GM23338 (cell line): Measurements from ENCODE around the gene NTMT2.

Experiments
- CREB1 ChIP-seq: fragments of 250-450 bp; sonication (Bioruptor Pico); IDR thresholded peaks from 2 replicates; pipeline ENCODE4 v1.5.0; 2020; ENCODE audit warnings: low read depth, mild to moderate bottlenecking, moderate library complexity
- CTCF ChIP-seq, 2 experiments: fragments of 200-600 bp in 1 of 2; sonication (generic) in 1 of 2; conservative IDR thresholded peaks; 2 replicates each; pipeline versions ENCODE4 v1.5.1 to v1.6.1; 2016 to 2017; ENCODE audit warnings: antibody characterized with exemption in 2 of 2, low read depth in 2 of 2, mild to moderate bottlenecking in 2 of 2, moderate library complexity in 1 of 2
- EZH2 ChIP-seq: fragments of 200-600 bp; sonication (generic); IDR thresholded peaks from one replicate; pipeline ENCODE4 v1.8.0; 2017; ENCODE audit warnings: antibody characterized with exemption, mild to moderate bottlenecking, low read depth; ENCODE audit not compliant: unreplicated experiment
- EZH2phosphoT487 ChIP-seq: fragments of 200-600 bp; sonication (generic); IDR thresholded peaks from one replicate; pipeline ENCODE4 v1.8.1; 2018; ENCODE audit warnings: antibody characterized with exemption; ENCODE audit not compliant: unreplicated experiment
- JUNB ChIP-seq: IDR thresholded peaks from one replicate; pipeline ENCODE4 v1.6.1; 2016; ENCODE audit warnings: antibody characterized with exemption; ENCODE audit not compliant: unreplicated experiment
- NANOG ChIP-seq: IDR thresholded peaks from 2 replicates; pipeline ENCODE4 v1.6.1; 2016; ENCODE audit warnings: antibody characterized with exemption, borderline replicate concordance
- POLR2AphosphoS5 ChIP-seq: IDR thresholded peaks from 2 replicates; pipeline ENCODE4 v1.6.1; 2016; ENCODE audit warnings: antibody characterized with exemption, low read depth
- REST ChIP-seq: IDR thresholded peaks from one replicate; pipeline ENCODE4 v1.6.1; 2018; ENCODE audit warnings: antibody characterized with exemption; ENCODE audit not compliant: unreplicated experiment
- STAT1 ChIP-seq: IDR thresholded peaks from one replicate; pipeline ENCODE4 v1.6.1; 2016; ENCODE audit warnings: antibody characterized with exemption; ENCODE audit not compliant: unreplicated experiment
- ZNF114 ChIP-seq: fragments of 250-450 bp; sonication (Bioruptor Pico); IDR thresholded peaks from 2 replicates; pipeline ENCODE4 v1.5.0; 2020; ENCODE audit warnings: mild to moderate bottlenecking, moderate library complexity
- ZNF462 ChIP-seq: fragments of 250-450 bp; sonication (Bioruptor Pico); IDR thresholded peaks from 2 replicates; pipeline ENCODE4 v1.5.0; 2020; ENCODE audit warnings: mild to moderate bottlenecking, moderate library complexity

GRCh38 chr1:170133766-170134495, 11.8 kb upstream of the NTMT2 start:
- TF ChIP-seq EZH2phosphoT487: no peak
- no peak for TF ChIP-seq CTCF (conservative IDR thresholded peaks at IDR 0.05; ENCODE audit: low read depth in 2 of 2)
- TF ChIP-seq POLR2AphosphoS5: no peak
- TF ChIP-seq EZH2: no peak
- TF ChIP-seq REST: no peak
- TF ChIP-seq JUNB: no peak
- no peak for TF ChIP-seq CREB1 (CRISPR knock-in tag)
- no peak for TF ChIP-seq ZNF114
- TF ChIP-seq ZNF462 (CRISPR knock-in tag): no peak
- no peak for TF ChIP-seq NANOG
- no peak for TF ChIP-seq STAT1
